DOHH2 (cell line): ENCODE measurements around the gene MDM4.

Source experiments
- H3F3A ChIP-seq: fragments of 200-600 bp; sonication (generic), shearing (Covaris generic); 2 replicates; pipeline ENCODE4 v1.6.0; 2016; ENCODE audit warnings: antibody characterized with exemption, mild to moderate bottlenecking; ENCODE audit not compliant: control insufficient read depth, insufficient read depth
- H3K27ac ChIP-seq: fragments of 200-600 bp; sonication (generic); 2 replicates; pipeline ENCODE4 v1.5.1; 2014; ENCODE audit warnings: low read depth, mild to moderate bottlenecking, low read length, moderate library complexity
- H3K27me3 ChIP-seq: fragments of 200-600 bp; sonication (generic); 2 replicates; pipeline ENCODE4 v1.6.1; 2014; ENCODE audit warnings: mild to moderate bottlenecking, low read length, mixed read lengths; ENCODE audit not compliant: control insufficient read depth
- H3K36me3 ChIP-seq: fragments of 200-600 bp; sonication (generic); 2 replicates; pipeline ENCODE4 v1.6.1; 2014; ENCODE audit warnings: mild to moderate bottlenecking, low read length, moderate library complexity, mixed read lengths; ENCODE audit not compliant: control insufficient read depth
- H3K4me1 ChIP-seq: fragments of 200-600 bp; sonication (generic); 2 replicates; pipeline ENCODE4 v1.6.1; 2014; ENCODE audit warnings: mild to moderate bottlenecking, low read length, mixed read lengths; ENCODE audit not compliant: control insufficient read depth
- H3K4me2 ChIP-seq: fragments of 200-600 bp; sonication (generic); 2 replicates; pipeline ENCODE4 v1.6.0; 2014; ENCODE audit warnings: mild to moderate bottlenecking, low read length, moderate library complexity
- H3K4me3 ChIP-seq: fragments of 200-600 bp; sonication (generic); 2 replicates; pipeline ENCODE4 v1.5.1; 2014; ENCODE audit warnings: mild to moderate bottlenecking, low read length, mixed read lengths
- H3K79me2 ChIP-seq: fragments of 200-600 bp; sonication (generic); 2 replicates; pipeline ENCODE4 v1.6.1; 2014; ENCODE audit warnings: mild to moderate bottlenecking, low read length, mixed read lengths; ENCODE audit not compliant: control insufficient read depth
- H3K9me2 ChIP-seq: fragments of 200-600 bp; sonication (generic); replicated peaks from 2 replicates; pipeline ENCODE4 v1.6.1; 2014; ENCODE audit warnings: mild to moderate bottlenecking, low read length, mixed read lengths; ENCODE audit not compliant: control insufficient read depth
- H3K9me3 ChIP-seq: fragments of 200-600 bp; sonication (generic); 2 replicates; pipeline ENCODE4 v1.6.1; 2014; ENCODE audit warnings: antibody characterized with exemption, low read length, mixed read lengths; ENCODE audit not compliant: control insufficient read depth, insufficient read depth
- H4K20me1 ChIP-seq: fragments of 200-600 bp; sonication (generic); 2 replicates; pipeline ENCODE4 v1.6.0; 2014; ENCODE audit warnings: low read depth, mild to moderate bottlenecking, antibody characterized with exemption, low read length, moderate library complexity; ENCODE audit not compliant: control insufficient read depth, insufficient read depth
- EZH2phosphoT487 ChIP-seq: fragments of 200-600 bp; sonication (generic); IDR thresholded peaks from 2 replicates; pipeline ENCODE4 v1.6.1; 2017; ENCODE audit warnings: borderline replicate concordance, mild to moderate bottlenecking, antibody characterized with exemption, low read length, moderate library complexity, mixed read lengths
- TF ChIP-seq, protein P1 (sequence below): fragments of 200-600 bp; sonication (generic); IDR thresholded peaks from one replicate; pipeline ENCODE4 v1.5.1; 2014; ENCODE audit warnings: antibody characterized with exemption, mild to moderate bottlenecking, low read depth, low read length; ENCODE audit not compliant: poor library complexity, severe bottlenecking

MDM4 gene

DNA sequence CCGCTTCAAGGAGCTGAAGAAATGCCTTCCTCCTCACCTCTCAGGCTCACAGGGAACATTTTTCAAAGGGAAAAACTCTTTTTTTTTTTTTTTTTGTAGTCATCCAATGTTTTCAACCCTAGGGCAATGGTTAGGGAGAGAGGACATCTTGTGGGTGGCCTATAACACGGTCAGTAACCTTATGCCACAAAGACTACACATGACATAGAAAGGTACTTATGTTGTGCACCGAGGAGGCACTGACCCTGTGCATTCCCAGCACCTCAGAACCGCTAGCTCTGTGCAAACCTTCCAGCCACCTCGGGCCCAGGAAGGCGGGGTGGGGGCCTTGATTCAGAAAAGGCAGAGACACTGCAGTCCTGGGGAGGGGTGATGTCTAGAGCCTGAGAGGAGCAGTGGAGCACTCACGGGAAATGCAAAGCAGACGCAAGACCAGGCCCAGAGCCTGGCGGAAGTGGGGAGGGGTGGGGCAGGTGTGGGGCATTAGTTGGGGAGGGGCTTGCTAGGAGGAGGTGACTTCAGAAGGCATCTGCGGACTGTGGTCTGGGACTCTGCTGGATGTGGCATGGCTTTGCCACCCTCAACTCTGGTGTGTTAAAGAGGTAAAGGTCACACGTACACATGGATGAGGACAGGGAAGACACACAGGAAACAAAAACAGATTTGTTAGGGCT is 68.6 kb downstream of the MDM4 start:
- no peaks in the 10 kb centered on the region for H3K36me3 ChIP-seq
- no peaks in the 10 kb centered on the region for H3F3A ChIP-seq
- TF ChIP-seq, protein P1, sequence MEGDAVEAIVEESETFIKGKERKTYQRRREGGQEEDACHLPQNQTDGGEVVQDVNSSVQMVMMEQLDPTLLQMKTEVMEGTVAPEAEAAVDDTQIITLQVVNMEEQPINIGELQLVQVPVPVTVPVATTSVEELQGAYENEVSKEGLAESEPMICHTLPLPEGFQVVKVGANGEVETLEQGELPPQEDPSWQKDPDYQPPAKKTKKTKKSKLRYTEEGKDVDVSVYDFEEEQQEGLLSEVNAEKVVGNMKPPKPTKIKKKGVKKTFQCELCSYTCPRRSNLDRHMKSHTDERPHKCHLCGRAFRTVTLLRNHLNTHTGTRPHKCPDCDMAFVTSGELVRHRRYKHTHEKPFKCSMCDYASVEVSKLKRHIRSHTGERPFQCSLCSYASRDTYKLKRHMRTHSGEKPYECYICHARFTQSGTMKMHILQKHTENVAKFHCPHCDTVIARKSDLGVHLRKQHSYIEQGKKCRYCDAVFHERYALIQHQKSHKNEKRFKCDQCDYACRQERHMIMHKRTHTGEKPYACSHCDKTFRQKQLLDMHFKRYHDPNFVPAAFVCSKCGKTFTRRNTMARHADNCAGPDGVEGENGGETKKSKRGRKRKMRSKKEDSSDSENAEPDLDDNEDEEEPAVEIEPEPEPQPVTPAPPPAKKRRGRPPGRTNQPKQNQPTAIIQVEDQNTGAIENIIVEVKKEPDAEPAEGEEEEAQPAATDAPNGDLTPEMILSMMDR = no peak
- no peak for TF ChIP-seq EZH2phosphoT487
- H3K27me3 ChIP-seq = no peaks in the 10 kb centered on the region
- H3K27ac ChIP-seq = peak overlapping the region; percentile 25; the same call in 1 of the 2 replicates
- H3K9me3 ChIP-seq = no peaks in the 10 kb centered on the region
- no peaks in the 10 kb centered on the region for H3K9me2 ChIP-seq
- H3K79me2 ChIP-seq = no peaks in the 10 kb centered on the region
- peak overlapping the region; percentile 66 for H3K4me2 ChIP-seq
- peak overlapping the region; percentile 38 for H3K4me3 ChIP-seq
- H3K4me1 ChIP-seq = peaks cover 22% of the 10 kb centered on the region
- no peaks in the 10 kb centered on the region for H4K20me1 ChIP-seq

- no peaks in the 10 kb centered on the region for H3F3A ChIP-seq
- H3K27me3 ChIP-seq = no peaks in the 10 kb centered on the region
- H4K20me1 ChIP-seq = no peaks in the 10 kb centered on the region
- no peaks in the 10 kb centered on the region for H3K9me3 ChIP-seq
- no peaks in the 10 kb centered on the region for H3K79me2 ChIP-seq
- TF ChIP-seq, protein P1 = no peak
- TF ChIP-seq EZH2phosphoT487 = no peak
- no peak overlapping the region for H3K4me3 ChIP-seq
- peaks cover 20% of the 10 kb centered on the region for H3K4me1 ChIP-seq
- H3K27ac ChIP-seq = no peak overlapping the region
- no peaks in the 10 kb centered on the region for H3K36me3 ChIP-seq
- no peaks in the 10 kb centered on the region for H3K9me2 ChIP-seq
- no peak overlapping the region for H3K4me2 ChIP-seq
Measured at GRCh38 chr1:204587621-204588020, 71.4 kb downstream of the MDM4 start.

GRCh38 chr1:204588826-204589225 is 72.6 kb downstream of the MDM4 start:
- Histone ChIP-seq H4K20me1 (no peaks in the 10 kb centered on the region), H3K27ac (no peak overlapping the region), H3K4me1 (peaks cover 20% of the 10 kb centered on the region), H3F3A (no peaks in the 10 kb centered on the region), H3K9me3 (no peaks in the 10 kb centered on the region), H3K4me2 (no peak overlapping the region), H3K27me3 (no peaks in the 10 kb centered on the region), H3K79me2 (no peaks in the 10 kb centered on the region), H3K4me3 (no peak overlapping the region), H3K36me3 (no peaks in the 10 kb centered on the region), H3K9me2 (no peaks in the 10 kb centered on the region)
- no peak for TF ChIP-seq EZH2phosphoT487
- TF ChIP-seq, protein P1 = no peak
